LHCN-M2 (cell line): Measurements from ENCODE around the gene GRIFIN. TPM values are rescaled to one million over a fixed set of nuclear protein-coding genes. Genes with fewer than 3 reads are reported as not detected.
A peak's percentile ranks its signal among the peaks of the same experiment; 100 is the strongest.

Experiments used
- DNase-seq: peaks from one replicate; pipeline ENCODE4 v3.0.0-alpha.2; 2012; ENCODE audit warnings: low read depth
- total RNA-seq: library from RNA; depleted of rRNA; stranded (reverse); fragments of >200 nt; gene quantifications from 2 replicates; pipeline ENCODE4 v1.2.3, GENCODE V29; 2014

GRIFIN gene
- total RNA-seq, 1 experiment from 2014 or later = not detected

DNA sequence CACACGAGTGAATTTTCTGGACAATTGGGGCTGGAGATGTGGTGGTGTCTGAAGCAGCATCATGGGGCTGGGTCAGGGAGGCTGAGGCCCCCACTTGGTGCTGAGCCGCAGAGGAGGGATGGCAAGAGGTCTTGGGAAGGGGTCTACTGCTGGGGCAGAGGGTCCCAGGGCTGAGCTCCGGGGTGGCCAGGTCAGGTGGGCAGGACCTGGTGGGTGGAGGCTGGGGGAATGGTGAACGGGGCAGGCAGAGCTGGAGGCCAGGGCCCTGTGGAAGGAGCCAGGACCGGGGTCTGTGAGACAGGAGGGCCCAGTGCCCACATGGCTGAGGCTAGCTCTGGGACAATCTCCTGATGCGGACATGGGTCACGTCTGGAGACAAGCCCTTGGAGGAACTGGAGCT is 23.0 kb upstream of the GRIFIN start:
- DNase-seq = no peak

DNA sequence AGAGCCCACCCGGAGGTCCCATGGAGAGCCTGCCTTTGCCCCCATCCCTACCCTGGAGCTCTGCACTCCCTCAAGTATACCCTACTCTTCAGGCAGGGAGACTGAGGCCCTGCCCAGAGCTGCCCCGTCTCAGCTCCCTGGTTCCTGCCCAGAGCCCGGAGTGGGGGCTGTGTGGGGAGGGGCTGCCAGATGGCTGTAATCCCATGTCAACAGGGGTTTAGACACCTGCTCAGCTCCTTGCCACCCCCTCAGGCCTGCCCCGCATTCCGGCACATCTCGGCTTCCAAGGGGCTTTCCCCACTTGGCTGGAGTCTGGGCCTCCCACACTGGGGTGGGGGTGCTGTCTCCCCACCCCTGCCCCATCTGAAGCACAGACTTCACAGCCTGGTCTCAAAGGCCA is 22.5 kb upstream of the GRIFIN start:
- DNase-seq = no peak

DNA sequence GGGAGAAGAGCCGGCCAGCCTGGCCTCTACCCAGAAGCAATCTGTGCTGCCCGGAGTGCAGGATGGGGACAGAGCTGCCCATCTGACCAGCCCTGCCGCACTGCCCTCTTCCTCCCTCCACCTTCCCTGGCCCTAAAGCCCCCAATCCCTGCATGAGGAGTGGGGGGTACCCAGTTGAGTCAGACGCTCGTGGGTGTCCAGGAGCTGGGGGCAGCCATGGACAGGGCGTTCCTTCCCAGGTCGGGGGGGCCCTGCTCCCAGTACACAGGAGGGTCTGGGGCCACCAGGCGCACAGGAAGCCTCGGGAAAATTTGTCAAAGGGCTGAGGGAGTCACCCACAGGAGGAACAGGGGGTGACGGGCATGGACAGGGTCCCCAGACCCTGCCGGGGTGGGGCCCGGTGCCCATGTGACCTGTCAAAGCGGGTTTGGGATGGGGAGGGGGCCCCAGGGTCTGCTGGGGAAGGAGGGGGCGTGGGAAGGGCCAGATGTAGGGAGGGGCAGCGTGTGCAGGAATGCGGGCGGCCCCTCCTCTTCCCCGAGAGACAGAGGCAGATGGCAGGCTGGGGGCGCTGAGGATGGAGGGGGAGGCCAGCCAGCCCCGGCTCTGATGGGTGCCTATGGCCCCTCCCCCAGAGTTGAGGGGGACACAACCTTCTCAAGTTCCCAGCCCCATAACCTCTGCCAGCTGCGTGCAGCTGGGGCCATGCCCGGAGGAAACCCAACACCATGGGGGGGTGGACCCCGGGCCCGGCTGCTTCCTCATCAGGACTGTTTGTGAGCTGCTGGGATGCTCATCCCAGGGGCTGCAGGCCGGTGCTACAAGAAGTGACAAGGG is 21.5 kb upstream of the GRIFIN start:
- no peak for DNase-seq

DNA sequence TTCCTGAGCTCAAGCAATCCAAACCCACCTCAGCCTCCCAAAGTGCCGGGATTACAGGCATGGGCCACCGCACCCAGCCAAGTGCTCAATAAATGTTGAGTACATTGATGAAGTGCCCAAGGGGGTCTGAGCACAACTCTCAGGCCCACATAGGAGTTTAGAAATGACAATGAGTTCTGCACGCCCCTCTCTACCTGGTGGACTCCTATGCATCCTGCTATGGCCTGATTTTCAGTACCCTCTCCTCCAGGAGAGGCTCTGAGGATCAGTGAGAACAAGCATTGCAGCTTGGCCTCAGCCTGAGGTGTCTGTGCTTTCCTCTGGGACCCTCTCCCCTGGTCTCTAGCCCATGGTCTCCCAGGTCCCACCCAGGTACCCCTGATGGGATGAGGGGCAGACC is 20.9 kb upstream of the GRIFIN start:
- no peak for DNase-seq

DNA sequence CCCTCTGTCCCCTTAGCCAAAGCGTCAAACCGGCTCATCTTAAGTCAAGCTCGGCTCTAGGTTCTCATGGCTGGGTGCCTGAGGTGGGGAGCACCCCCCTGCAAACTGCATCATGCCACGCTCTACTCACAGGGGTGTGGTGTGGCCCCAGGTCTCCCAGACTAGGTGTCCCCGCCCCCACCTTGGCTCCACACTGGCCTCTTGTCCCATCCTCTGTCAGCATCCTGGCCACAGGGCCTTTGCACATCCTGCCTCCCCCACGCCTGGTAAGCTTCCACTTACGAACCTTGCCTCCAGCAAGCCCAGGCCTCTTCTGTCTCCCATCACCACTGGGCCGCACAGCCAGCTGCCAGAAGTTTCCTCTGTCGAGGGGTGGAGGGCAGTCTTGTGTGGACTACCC is 20.2 kb upstream of the GRIFIN start:
- no peak for DNase-seq

DNA sequence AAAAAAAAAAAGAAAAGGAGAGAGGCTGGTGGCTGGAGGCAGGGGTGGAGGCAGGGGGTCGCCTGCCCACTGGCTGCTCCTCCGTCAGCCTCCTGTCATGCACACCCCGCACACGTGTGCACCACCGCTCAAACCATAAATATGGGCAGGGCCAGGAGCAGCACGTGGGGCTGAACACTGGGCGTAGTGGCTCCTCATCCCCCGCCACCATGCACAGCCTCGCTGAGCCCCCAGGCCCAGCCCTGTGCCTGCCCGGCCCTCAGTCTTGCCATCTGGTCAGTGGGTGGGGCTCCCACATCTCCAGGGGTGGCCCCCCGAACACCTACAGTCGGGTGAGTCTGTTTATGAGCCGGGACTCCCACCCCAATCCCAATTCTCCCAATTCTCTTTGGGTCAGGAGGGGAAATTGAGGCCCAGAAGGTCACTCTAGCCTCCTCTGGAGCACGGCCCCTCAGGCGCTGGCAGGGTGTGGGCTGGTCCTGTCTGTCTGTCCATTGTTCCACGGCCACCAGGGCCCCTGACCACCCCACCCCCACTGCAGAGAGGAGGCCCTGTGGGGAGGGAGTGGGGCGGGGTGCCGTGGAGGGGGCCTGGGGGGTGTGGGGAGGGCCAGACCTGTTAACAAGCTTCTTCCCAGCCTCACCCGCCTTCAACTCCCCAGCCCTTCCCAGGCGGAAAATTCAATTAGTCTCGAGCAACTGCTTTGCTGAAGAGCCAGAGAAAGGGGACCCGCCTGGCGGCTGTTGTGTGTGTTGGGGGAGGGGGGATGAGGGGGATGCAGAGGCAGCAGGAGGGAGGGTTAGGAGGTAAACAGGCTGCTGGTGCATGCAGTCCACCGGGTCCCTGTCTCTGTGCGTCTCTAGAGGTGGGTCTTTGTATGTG is 19.5 kb upstream of the GRIFIN start:
- no peak for DNase-seq

DNA sequence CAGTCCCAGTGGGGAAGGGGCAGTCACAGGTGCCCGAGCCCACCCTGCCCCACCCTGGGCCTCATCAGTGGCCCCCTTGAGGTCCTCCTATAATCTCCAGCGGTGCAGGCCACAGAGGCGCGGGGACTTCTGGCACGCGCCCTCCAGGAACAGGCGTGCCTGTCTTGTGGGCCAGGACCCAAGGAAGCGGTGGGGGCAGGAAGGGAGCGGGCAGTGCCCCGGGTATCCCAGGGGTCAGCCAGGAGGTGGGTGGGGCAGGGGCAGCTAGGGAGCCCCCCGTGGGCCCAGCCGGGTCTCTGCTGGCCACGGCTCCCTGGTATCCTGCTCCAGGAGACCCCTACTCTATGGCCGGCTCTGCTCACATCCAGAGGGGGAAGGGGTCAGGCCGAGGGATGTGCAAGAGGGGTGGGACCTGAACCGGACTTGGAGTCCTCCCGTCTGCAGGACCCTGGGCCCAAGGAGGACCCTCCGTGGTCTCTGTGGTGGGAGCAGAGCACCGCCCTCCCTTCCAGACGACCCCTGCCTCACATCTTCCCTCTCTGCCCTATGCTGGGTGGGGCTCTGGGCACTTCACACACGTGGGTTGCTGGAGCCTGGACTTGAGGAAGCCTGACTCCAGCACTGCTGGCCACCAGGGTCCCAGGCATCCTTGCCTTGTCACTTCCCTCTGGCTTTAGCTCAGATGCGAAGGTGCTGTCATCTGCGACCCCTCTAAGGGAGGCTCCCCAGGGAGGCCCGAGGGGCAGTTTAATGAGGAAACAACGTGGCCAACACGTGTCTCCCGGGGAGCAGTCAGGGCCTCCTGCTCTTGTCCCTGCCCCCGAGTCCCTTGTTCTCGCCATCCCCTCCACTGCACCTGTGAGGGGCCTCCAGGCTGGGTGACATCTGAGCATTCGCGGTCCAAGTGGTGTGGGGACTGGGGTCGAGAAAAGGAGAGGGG is 18.3 kb upstream of the GRIFIN start:
- no peak for DNase-seq

DNA sequence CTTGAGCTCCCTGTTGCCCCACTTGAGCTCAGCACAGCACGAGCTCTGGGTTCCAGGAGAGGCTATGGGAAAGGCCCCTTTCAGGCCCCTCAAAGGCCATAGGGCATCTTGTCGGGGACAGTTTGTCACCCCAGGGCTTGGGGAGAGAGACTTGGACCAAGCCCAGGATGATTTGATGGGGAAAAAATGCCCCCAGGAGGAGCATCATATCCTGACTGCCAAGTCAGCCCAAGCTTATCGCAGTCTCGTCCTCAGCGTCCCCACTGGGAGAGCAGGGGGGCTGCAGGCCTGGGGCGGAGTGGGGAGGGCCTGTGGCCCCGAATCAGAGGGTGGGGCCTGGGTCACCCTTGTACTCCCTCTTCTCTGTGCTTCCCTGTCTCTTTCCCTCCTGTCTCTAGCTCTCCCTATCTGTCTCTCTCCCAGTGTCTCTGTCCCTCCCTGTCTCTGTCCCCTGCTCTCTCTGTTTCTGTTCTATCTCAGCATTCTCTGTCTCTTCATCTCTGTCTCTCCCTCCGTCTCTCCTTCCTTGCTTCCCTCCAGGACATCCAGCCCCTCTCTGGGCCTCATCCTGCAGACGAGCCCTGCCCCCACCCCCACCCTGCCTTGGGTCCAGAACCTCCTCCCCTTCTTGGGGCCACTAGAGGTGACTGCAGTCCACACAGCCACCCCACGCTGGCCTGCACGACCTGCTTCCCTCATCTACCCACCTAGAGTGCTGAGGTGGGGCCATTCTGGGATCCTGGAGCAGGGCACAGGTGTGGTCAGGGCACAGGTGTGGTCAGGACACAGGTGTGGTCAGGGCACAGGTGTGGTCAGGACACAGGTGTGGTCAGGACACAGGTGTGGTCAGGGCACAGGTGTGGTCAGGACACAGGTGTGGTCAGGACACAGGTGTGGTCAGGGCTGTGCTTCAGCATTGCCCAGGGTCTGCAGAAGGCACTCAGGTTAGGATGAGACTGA is 17.3 kb upstream of the GRIFIN start:
- no peak for DNase-seq

DNA sequence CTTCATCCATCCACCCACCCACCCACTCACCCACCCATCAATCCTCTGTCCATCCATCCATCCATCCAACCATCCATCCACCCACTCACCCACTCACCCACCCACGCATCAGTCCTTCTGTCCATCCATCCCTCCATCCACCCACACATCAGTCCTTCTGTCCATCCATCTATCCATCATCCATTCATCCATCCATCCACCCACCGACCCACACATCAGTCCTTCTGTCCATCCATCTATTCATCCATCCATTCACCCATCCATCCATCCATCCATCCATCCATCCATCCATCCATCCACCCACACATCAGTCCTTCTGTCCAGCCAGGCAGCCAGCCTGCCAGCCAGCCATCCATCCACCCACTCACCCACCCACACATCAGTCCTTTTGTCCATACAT is 15.8 kb upstream of the GRIFIN start:
- DNase-seq = no peak

DNA sequence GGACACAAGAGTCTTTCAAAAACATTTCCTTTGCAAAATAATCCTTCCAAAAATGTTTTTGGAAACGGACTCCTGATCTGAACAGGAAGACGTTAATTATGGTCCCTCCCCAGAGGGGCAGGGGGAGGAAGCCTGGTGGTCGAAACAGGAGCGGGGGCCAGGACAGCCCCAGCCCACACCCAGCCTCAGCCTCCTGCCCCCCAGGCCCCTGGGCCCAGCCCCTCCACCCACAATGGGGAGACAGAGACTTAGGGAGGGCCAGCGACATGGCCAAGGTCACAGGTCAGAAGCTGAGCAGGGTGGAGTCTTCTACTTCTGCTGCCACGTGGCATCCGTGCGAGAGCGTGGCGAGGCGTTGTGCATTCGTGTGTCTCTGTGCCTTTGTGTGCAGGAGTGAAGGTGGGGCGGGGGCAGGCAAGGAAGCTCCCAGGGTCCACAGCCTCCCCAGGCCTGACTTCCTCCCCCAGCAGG is 14.0 kb upstream of the GRIFIN start:
- no peak for DNase-seq

DNA sequence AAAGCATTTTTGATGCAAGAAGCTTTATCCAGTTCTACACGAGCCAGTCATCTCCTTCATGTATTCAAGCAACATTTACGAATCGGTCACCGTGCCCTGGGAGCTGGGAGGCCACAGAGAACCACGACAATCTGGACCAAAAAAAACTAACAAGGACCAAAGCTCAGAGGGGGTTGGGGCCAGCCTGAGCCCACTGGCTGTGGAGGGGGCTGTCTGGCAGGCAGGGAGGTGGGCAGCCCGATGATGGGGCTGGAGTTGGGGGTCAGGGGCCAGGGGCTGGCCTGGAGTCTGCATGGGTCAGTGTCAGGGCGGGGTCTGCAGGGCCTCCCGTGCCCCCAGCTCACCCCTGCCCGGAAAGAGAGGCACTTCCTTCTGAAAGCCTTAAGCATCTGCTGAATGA is 12.5 kb upstream of the GRIFIN start:
- DNase-seq = no peak

DNA sequence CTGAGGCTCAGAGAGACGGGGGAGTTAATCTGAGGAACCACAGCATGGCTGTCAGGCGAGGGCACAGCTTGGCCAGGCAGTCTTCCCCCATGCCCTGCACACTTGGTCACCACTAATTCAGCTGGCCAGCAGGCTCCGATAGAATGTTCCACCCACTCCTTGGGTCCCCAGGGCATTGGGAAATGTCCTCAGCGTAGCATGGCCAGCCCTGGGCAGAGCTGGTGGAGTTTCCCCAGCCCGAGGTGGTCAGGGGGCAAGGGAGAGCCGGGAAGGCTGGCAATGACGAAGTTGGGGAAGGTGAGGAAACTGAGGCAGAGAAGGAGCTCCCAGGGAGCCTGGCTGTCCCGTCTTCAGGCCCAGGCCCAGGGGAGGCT is 12.1 kb upstream of the GRIFIN start:
- peak; percentile 50 for DNase-seq

DNA sequence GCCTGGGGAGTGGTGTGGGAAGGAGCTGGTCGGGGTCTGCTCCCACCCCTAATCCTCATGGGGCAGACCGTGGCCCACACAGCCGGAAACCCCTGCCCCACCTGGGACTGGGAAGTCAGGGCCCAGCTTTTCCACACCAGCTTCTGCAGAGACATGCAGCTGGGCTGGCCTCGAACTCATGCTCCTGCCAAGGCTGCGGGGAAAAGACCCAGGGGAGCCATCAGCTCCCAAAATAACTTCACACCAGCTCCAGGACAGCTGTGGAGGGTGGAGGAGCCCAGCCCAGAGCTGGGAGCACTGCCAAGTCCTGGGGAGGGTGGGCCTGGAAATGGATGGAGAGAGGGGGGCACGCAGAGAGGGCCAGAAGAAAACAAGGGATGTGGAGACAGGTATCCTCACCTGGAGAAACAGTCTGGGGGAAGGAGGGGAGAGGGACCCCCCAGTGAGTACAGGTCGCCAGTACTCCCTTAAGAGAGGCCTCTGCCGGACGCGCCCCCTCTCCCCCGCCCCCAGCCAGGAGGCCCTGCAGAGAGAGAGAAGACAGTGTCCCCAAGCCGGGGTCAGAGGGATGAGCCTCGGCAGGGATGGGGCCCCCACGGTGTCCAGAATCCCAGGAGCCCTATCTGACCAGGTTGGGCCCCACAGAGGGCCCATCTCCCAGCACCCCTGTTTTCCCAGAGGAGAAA is 11.5 kb upstream of the GRIFIN start:
- peak; percentile 60 for DNase-seq

DNA sequence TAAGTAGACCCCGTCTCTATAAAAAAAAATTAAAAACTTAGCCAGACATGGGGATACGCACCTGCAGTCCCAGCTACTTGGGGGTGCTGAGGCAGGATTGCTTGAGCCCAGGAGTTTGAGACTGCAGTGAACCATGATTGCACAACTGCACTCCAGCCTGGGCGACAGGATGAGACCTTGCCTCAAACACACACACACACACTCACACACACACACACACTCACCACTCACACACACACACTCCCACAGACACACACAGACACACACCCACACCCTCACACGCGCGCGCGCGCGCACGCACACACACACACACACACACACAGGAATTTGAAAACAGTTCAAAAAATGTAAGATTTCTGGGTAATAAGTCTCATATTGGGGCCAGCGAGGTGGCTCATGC is 8.7 kb upstream of the GRIFIN start:
- no peak for DNase-seq

DNA sequence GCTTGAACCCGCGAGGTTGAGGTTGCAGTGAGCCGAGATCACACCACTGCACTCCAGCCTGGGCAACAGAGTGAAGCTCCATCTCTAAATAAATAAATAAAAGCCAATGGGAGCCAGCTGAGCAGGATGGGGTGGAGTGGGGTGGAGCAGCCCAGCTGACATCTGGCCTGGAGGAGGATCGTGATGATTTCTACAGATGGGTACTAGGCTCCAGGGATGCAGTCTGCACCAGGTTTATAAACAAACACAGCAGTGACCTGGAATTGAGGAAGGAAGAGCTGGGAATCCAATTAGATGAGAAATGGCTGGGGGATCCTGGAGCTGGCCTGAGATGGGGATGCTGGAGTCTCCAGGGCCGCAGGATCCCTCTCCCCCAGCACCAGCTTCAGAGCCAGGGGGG is 7.3 kb upstream of the GRIFIN start:
- no peak for DNase-seq

DNA sequence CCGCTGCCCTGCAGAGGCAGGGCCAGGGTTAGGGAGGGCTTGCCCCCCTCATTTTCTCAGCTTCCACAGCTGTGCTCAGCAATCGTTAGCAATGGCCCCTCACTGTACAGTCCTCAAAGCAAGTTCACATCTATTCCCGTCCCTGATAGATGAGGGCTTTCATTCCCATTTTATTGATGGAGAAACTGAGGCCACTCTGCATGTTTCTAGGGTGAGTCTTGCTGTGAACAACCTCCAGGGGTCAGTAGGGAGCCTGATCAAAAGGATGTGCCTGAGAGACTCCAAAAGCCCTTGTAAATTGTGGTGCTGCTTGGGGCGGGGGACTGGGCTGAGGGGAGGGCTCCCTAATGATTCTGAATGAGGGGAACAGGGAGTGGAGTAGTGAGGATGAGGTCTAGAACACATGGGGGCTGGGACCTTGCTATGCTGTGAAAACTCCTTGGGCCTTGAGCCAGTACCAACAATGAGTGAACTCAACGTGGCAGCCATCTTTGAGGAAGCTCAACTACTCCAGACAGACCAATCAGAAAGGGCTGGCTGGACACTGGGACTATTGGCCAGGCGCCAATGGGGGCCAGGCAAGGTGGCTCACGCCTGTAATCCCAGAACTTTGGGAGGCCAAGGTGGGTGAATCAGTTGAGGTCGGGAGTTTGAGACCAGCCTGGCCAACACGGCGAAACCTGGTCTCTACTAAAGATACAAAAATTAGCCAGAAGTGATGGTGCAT is 6.7 kb upstream of the GRIFIN start:
- peak; percentile 47 for DNase-seq

DNA sequence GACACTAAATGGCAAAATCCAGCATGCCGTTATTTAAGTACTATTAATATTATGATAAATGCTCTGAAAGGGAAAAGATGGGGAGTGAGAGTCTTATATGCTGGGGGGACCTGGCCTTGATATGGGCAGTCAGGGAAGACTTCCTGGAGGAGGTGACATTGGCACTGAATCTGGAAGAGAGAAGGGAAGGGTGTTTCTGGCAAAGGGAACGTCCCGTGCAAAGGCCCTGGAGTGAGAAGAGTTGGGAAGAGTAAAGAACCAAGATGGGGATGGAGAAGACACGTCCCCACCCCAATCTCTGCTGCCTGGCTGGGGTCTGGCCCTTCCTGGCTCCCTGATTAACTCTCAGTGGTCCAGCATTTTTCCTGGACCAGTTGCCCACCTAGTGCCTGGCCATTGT is 5.0 kb upstream of the GRIFIN start:
- DNase-seq = no peak

DNA sequence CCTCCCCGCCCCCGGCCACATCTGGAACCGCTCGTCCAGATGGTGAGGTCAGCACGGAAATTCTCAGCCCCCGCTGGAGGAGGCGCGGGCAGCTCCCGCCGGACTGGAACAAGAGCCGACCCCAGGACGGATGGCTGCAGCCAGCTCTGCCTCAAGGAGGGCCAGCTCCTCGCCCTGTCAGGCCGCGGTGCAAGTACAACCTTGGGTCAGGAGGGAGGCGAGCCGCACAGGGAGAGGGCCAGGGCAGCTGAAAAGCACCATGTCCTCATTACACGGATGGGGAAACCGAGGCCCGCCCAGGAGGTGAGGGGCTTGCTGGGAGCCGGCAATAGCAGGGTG is 3.8 kb upstream of the GRIFIN start:
- no peak for DNase-seq
